Esophagus squamous epithelium (tissue), 4 donors: ENCODE results near the gene RNGTT.

Experiments used
- CTCF ChIP-seq, 6 experiments: fragments of 450-650 bp in 4 of 6; fragments of 200-600 bp in 2 of 6; sonication (generic) in 2 of 6; IDR thresholded peaks; one replicate each; pipeline ENCODE4 v1.5.1; 2016 to 2019; ENCODE audit warnings: antibody characterized with exemption in 6 of 6, mild to moderate bottlenecking in 4 of 6, moderate library complexity in 4 of 6
- POLR2A ChIP-seq, 4 donors: fragments of 450-650 bp; IDR thresholded peaks; one replicate each; pipeline ENCODE4 v1.6.1; 2017; ENCODE audit warnings: antibody characterized with exemption in 4 of 4, mild to moderate bottlenecking in 4 of 4, moderate library complexity in 3 of 4

GRCh38 chr6:89007209-89008000 is 44.0 kb upstream of the RNGTT start:
- TF ChIP-seq CTCF (IDR thresholded peaks at IDR 0.05), result no peak
- TF ChIP-seq POLR2A (IDR thresholded peaks at IDR 0.05), result no peak
